Activated T-helper 1 cell treated with anti-CD3 and anti-CD28 coated beads, Interleukin-12 subunit alpha, Interleukin-12 subunit beta, Interleukin-2, Interleukin-4 antibody, amounts not matched to agents 30 ng/mL and 10 ng/mL and 1 ng/mL, durations not matched to agents 14 hours and 24 hours and 36 hours (primary cell): ENCODE data around the gene CCNY. TPM values are rescaled to one million over a fixed set of nuclear protein-coding genes. Genes with fewer than 3 reads are reported as not detected.

Experiments
- DNase-seq: peaks from one replicate; pipeline ENCODE4 v3.0.0; 2021; ENCODE audit warnings: low spot score
- H3K27ac Mint-ChIP-seq: one replicate; pipeline ENCODE4 v1.8.0; 2021; ENCODE audit warnings: mild to moderate bottlenecking, mixed read lengths
- H3K27me3 Mint-ChIP-seq: one replicate; pipeline ENCODE4 v1.8.0; 2022; ENCODE audit warnings: mild to moderate bottlenecking, moderate library complexity, mixed read lengths; ENCODE audit not compliant: insufficient read depth
- H3K36me3 Mint-ChIP-seq: one replicate; pipeline ENCODE4 v1.8.0; 2021; ENCODE audit warnings: low read depth, mixed read lengths
- H3K4me1 Mint-ChIP-seq: one replicate; pipeline ENCODE4 v1.8.0; 2021; ENCODE audit warnings: low read depth, mixed read lengths
- H3K4me3 Mint-ChIP-seq: one replicate; pipeline ENCODE4 v1.8.0; 2021; ENCODE audit warnings: mild to moderate bottlenecking, moderate library complexity, mixed read lengths
- H3K9me3 Mint-ChIP-seq: one replicate; pipeline ENCODE4 v1.8.0; 2021; ENCODE audit warnings: mixed read lengths
- intact Hi-C: fragments of 100-400 bp; cut with micrococcal nuclease; formaldehyde crosslinking; loops from one replicate; pipeline ENCODE4 v1.15.1; 2024
- total RNA-seq: library from RNA; stranded (reverse); gene quantifications from 2 replicates; pipeline ENCODE4 v1.2.3, GENCODE V29; 2022

CCNY gene
- total RNA-seq, 1 donor from 2014 or later, result 71.0 TPM

GRCh38 chr10:35336921-35337823 lies 863 bp downstream of the CCNY start:
- DNase-seq, result no peak
- Mint-ChIP-seq H3K4me3 (peak overlapping the region; percentile 86), H3K4me1 (peaks cover 78% of the 10 kb centered on the region), H3K27me3 (no peaks in the 10 kb centered on the region), H3K36me3 (peaks cover 16% of the 10 kb centered on the region), H3K27ac (peak overlapping the region; percentile 78), H3K9me3 (no peaks in the 10 kb centered on the region)
- intact Hi-C loops, result loop anchor here (5.0 to 10.0 kb wide), 2 partner anchors 308 to 1215 kb away; partner anchors contain the start of gene FZD8

DNA sequence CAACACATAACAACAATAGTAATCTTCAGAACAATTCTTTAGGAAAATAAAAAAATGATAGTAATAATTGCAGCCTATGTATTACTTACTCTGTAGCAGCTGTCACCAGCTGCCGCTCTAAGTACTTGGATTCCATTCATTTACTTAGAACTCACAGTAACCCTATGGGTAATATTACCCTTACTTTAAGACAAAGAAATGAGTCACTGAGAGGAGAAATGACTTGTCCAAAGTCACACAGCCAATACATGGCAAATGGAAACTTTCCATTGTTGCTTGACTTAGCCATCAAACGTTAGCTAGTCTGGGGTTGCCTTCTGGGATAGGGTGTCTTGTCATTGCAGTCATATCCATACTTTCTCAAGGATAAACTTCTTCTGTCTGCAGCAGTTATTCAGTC lies 3.6 kb downstream of the CCNY start:
- peak overlapping the region; percentile 25 for H3K4me3 Mint-ChIP-seq
- no peaks in the 10 kb centered on the region for H3K27me3 Mint-ChIP-seq
- no peaks in the 10 kb centered on the region for H3K9me3 Mint-ChIP-seq
- H3K4me1 Mint-ChIP-seq, result peaks cover 74% of the 10 kb centered on the region
- intact Hi-C loops, result loop anchor here (1.0 to 10.0 kb wide), 11 partner anchors 73 to 1218 kb away; partner anchors contain the start of genes CREM and FZD8
- H3K36me3 Mint-ChIP-seq, result peaks cover 10% of the 10 kb centered on the region
- no peak for DNase-seq
- H3K27ac Mint-ChIP-seq, result peak overlapping the region; percentile 85

DNA sequence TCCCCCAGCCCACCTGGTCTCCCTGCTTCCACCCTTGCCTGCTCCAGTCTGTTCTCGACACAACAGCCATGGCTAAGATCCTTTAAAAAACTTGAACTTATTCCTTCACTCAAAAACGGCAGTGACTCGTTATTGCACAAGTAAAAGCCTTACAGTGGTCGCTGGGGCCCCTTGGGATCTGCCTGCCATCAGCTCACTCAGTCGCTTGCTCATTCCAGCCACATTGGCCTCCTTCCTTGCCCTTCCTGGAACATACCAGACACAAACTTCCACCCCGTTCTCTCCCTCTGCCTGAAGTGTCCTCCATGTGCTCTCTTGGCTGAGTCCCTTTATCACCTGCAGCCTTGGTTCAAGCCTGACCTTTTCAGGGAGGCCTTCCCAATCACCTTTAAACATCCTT lies 4.7 kb downstream of the CCNY start:
- Mint-ChIP-seq H3K36me3 (peaks cover 10% of the 10 kb centered on the region), H3K4me1 (peaks cover 72% of the 10 kb centered on the region), H3K9me3 (no peaks in the 10 kb centered on the region), H3K4me3 (peak overlapping the region; percentile 25), H3K27ac (peak overlapping the region; percentile 64), H3K27me3 (no peaks in the 10 kb centered on the region)
- no peak for DNase-seq
- intact Hi-C loops, result loop anchor here (1.0 to 10.0 kb wide), 13 partner anchors 15 to 346 kb away; partner anchors contain the start of genes CREM and CUL2

DNA sequence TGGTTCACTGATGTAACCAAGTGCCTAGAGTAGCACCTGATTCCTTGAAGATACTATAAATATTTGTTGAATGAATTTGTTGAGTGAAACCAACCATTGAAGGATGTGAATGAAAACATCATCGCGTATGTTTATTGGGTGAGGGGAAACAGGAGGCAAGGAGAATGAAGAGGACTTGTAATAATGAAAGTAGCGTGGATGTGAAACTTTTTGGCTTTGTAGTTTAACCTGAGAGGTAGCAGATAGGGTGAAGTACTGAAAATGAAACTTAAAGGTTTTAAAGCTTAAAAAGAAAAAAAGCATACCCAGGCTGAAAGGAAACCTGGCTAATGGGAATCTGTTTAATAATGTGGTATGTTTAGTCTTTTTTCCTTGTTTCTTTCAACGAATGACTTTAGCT lies 5.2 kb downstream of the CCNY start:
- peaks cover 72% of the 10 kb centered on the region for H3K4me1 Mint-ChIP-seq
- H3K36me3 Mint-ChIP-seq, result peaks cover 10% of the 10 kb centered on the region
- DNase-seq, result no peak
- no peaks in the 10 kb centered on the region for H3K27me3 Mint-ChIP-seq
- H3K27ac Mint-ChIP-seq, result peak overlapping the region; percentile 64
- intact Hi-C loops, result loop anchor here (1.0 to 10.0 kb wide), 8 partner anchors 15 to 347 kb away; partner anchors contain the start of gene CUL2
- H3K9me3 Mint-ChIP-seq, result no peaks in the 10 kb centered on the region
- peak overlapping the region; percentile 25 for H3K4me3 Mint-ChIP-seq

DNA sequence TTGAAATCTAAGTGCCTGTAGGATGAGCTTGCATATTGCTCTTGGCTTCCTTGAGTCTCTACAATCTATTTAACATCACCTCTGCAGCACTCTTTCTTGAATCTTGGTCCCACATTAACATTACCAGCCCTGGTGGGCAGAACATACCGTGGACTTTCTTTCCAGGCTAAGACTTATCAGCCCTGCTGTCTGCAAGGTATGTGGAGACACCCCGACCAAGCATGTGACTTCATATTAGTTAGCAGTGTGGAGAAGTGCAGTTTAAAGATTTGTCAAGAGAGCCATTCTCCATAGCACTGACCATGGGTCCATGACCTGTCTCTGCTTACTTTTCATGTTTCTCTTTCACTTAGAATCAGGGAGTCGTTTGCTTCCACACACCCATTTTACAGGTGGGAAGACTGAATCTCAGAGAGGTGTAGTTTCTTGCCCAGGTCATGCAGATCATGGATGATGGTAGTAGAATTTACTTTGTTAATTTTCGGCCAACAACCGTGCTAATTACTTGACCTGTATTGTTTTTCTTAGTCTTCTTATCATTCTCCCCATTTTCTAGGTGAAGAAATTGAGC lies 6.0 kb downstream of the CCNY start:
- Mint-ChIP-seq H3K4me3 (peak overlapping the region; percentile 6), H3K9me3 (no peaks in the 10 kb centered on the region), H3K4me1 (peaks cover 76% of the 10 kb centered on the region), H3K27ac (peak overlapping the region; percentile 16), H3K36me3 (peaks cover 11% of the 10 kb centered on the region), H3K27me3 (no peaks in the 10 kb centered on the region)
- intact Hi-C loops, result loop anchor here (5.0 to 10.0 kb wide), 3 partner anchors 200 to 347 kb away; no protein-coding TSS in a partner anchor
- DNase-seq, result no peak

- H3K4me3 Mint-ChIP-seq, result peak overlapping the region; percentile 7
- DNase-seq, result no peak
- no peaks in the 10 kb centered on the region for H3K27me3 Mint-ChIP-seq
- no peak overlapping the region for H3K27ac Mint-ChIP-seq
- no peaks in the 10 kb centered on the region for H3K9me3 Mint-ChIP-seq
- H3K4me1 Mint-ChIP-seq, result peaks cover 74% of the 10 kb centered on the region
- intact Hi-C loops, result loop anchor here (5.0 to 10.0 kb wide), 3 partner anchors 199 to 349 kb away; no protein-coding TSS in a partner anchor
- peaks cover 19% of the 10 kb centered on the region for H3K36me3 Mint-ChIP-seq
These were observed 7.4 kb downstream of the CCNY start for GRCh38 chr10:35343739-35344138.

DNA sequence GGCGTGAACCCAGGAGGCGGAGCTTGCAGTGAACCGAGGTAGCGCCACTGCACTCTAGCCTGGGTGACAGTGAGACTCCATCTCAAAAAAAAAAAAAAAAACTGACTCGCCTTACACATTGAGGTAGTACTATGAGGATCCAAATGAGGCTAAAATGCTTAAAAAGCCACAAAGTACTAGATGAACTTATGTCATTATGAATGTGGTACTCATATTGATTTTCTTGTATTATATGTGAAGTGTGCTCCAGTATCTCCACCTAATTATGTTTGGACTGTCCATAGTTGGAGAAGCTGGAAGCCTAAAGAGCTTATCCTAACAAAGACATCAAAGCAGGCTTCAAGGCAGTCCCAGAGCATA lies 9.1 kb downstream of the CCNY start:
- no peak for DNase-seq
- intact Hi-C loops, result loop anchor here (10.0 kb wide), 1 partner anchor 351 kb away; no protein-coding TSS in a partner anchor
- Mint-ChIP-seq H3K27me3 (no peaks in the 10 kb centered on the region), H3K27ac (no peak overlapping the region), H3K4me1 (peaks cover 64% of the 10 kb centered on the region), H3K9me3 (no peaks in the 10 kb centered on the region), H3K36me3 (peaks cover 22% of the 10 kb centered on the region), H3K4me3 (no peak overlapping the region)

DNA sequence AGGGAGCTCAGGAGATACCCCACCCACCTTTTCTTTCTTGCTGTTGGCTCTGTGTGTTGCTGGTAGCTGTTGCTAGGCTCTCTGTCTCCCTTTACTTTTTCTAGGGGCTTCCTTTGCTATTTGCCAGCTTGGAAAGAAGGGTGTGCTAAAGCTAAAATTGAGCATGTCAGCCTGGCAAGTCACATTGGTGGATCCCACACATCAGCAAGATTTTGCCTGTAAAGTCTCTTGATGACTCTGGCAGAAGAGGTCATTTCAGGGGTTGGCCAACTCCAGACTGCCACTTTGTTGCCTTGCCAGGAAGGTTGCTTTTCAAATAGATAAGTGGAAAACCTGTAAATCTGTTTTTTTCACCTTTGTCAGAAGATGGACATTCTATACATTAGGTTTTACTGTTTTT lies 9.9 kb downstream of the CCNY start:
- H3K4me3 Mint-ChIP-seq, result no peak overlapping the region

DNA sequence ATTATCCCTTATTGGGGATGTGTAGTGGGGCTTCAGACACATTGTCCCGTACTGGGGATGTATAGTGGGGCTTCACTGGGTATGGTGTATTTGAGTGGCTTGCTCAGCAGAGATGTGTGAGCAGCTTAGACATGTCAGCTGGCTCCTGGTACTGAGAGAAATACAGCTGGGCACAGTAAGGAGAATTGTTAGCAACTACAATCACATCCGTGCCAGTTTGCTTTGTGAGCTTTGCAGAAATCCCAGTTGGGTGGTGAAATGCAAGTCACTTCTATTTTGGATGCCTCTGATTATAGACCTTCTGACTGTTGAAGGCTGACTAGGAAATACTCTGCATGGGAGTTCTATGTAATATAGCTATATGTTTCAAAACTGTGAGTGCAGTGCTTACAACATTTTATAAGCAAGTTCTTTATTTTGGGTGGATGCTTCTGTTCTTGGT lies 10.8 kb downstream of the CCNY start:
- no peak for DNase-seq
- Mint-ChIP-seq H3K36me3 (peaks cover 20% of the 10 kb centered on the region), H3K27ac (no peak overlapping the region), H3K27me3 (no peaks in the 10 kb centered on the region), H3K9me3 (no peaks in the 10 kb centered on the region), H3K4me1 (peaks cover 63% of the 10 kb centered on the region), H3K4me3 (no peak overlapping the region)
- intact Hi-C loops, result loop anchor here (10.0 kb wide), 1 partner anchor 352 kb away; no protein-coding TSS in a partner anchor

More for the DNA sequence above, 9.9 kb downstream of the CCNY start:
- Mint-ChIP-seq H3K27me3 (no peaks in the 10 kb centered on the region), H3K36me3 (peaks cover 20% of the 10 kb centered on the region), H3K27ac (no peak overlapping the region), H3K9me3 (no peaks in the 10 kb centered on the region), H3K4me1 (peaks cover 64% of the 10 kb centered on the region)
- DNase-seq, result no peak
- intact Hi-C loops, result loop anchor here (10.0 kb wide), 1 partner anchor 351 kb away; no protein-coding TSS in a partner anchor

- H3K36me3 Mint-ChIP-seq, result peaks cover 18% of the 10 kb centered on the region
- H3K27ac Mint-ChIP-seq, result no peak overlapping the region
- intact Hi-C loops, result loop anchor here (10.0 kb wide), 1 partner anchor 353 kb away; no protein-coding TSS in a partner anchor
- DNase-seq, result no peak
- no peak overlapping the region for H3K4me3 Mint-ChIP-seq
- no peaks in the 10 kb centered on the region for H3K27me3 Mint-ChIP-seq
- H3K9me3 Mint-ChIP-seq, result no peaks in the 10 kb centered on the region
- H3K4me1 Mint-ChIP-seq, result peaks cover 65% of the 10 kb centered on the region
These were observed 11.7 kb downstream of the CCNY start for GRCh38 chr10:35347899-35348608.

GRCh38 chr10:35348609-35349388 lies 12.5 kb downstream of the CCNY start:
- no peak overlapping the region for H3K27ac Mint-ChIP-seq
- H3K4me1 Mint-ChIP-seq, result peaks cover 67% of the 10 kb centered on the region
- H3K4me3 Mint-ChIP-seq, result no peak overlapping the region
- H3K27me3 Mint-ChIP-seq, result no peaks in the 10 kb centered on the region
- H3K36me3 Mint-ChIP-seq, result peaks cover 17% of the 10 kb centered on the region
- H3K9me3 Mint-ChIP-seq, result no peaks in the 10 kb centered on the region
- DNase-seq, result no peak
- intact Hi-C loops, result loop anchor here (10.0 kb wide), 1 partner anchor 354 kb away; no protein-coding TSS in a partner anchor
